Transverse colon (tissue), 4 donors: ENCODE data around the gene DOCK1.

Experiments used
- POLR2A ChIP-seq: fragments of 450-650 bp; IDR thresholded peaks from one replicate; pipeline ENCODE4 v1.6.1; 2016; ENCODE audit warnings: antibody characterized with exemption, mild to moderate bottlenecking, moderate library complexity
- POLR2AphosphoS5 ChIP-seq, 3 donors: sonication (generic); formaldehyde crosslinking; IDR thresholded peaks; one replicate each; pipeline ENCODE4 v1.6.1; 2016; ENCODE audit warnings: antibody characterized with exemption in 3 of 3
- TF ChIP-seq, protein P1 (sequence below), 5 experiments: fragments of 200-600 bp in 3 of 5; fragments of 450-650 bp in 2 of 5; sonication (generic) in 3 of 5; IDR thresholded peaks; 1 replicate in 2 of 5; 2 replicates in 3 of 5; pipeline ENCODE4 v1.5.1; 2016 to 2017; ENCODE audit warnings: antibody characterized with exemption in 5 of 5, inconsistent platforms in 3 of 5, mild to moderate bottlenecking in 2 of 5, moderate library complexity in 1 of 5

DNA sequence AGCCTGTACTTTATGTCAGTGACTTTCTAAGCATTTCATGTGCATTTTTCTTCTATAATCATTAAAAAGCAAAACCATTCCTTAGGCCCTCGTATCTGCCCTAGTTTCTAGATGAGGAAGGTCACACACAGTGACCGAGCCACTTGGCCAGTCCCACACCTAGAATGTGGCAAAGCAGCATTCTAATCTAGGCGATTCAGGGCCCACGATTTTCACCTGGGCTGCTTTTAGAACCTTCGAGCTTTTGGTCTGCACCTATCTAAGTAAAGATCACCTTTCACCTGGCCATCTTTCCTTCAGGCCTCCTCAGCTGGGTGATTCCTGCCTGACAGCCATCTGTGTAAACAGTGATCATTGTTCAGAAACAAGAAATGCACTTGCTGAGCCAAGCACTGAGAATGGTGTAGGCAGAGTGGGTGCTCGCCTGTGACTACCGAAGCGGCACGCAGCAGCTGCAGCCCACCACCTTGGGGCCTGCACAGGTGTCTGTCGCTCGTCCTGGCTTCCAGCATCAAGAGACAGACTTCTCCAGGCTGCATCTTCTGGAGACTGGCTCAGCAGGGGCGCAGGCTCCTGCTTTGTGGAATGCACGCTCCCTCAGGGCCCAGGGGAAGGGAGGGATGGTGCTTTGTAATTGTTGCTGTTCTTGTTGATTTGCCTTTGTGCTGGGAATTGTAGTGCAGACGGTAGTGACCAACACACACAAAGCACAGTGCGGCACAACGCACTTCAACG lies 440.2 kb downstream of the DOCK1 start:
- TF ChIP-seq, protein P1, sequence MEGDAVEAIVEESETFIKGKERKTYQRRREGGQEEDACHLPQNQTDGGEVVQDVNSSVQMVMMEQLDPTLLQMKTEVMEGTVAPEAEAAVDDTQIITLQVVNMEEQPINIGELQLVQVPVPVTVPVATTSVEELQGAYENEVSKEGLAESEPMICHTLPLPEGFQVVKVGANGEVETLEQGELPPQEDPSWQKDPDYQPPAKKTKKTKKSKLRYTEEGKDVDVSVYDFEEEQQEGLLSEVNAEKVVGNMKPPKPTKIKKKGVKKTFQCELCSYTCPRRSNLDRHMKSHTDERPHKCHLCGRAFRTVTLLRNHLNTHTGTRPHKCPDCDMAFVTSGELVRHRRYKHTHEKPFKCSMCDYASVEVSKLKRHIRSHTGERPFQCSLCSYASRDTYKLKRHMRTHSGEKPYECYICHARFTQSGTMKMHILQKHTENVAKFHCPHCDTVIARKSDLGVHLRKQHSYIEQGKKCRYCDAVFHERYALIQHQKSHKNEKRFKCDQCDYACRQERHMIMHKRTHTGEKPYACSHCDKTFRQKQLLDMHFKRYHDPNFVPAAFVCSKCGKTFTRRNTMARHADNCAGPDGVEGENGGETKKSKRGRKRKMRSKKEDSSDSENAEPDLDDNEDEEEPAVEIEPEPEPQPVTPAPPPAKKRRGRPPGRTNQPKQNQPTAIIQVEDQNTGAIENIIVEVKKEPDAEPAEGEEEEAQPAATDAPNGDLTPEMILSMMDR (IDR thresholded peaks at IDR 0.05) = no peak
- no peak for TF ChIP-seq POLR2AphosphoS5 (IDR thresholded peaks at IDR 0.05)
- no peak for TF ChIP-seq POLR2A
